BJ (cell line): Measurements from ENCODE around the gene ROPN1B. TPM values are rescaled to one million over a fixed set of nuclear protein-coding genes. Genes with fewer than 3 reads are reported as not detected.
"Not testable (repeated sequence)": the region's sequence is repeated elsewhere in the genome, so short reads cannot be mapped to it uniquely, and the experiment has no call there.

Source experiments
- CTCF ChIA-PET: fragments of 350-600 bp; formaldehyde crosslinking; extraction: SDS; loops from one replicate; lab custom pipeline; 2021; ENCODE audit warnings: antibody characterized with exemption, inconsistent platforms; lab: Yijun Ruan, JAX
- POLR2A ChIA-PET: fragments of 300-600 bp; sonication (Branson Sonifier 250); formaldehyde crosslinking; extraction: SDS; loops from one replicate; lab custom pipeline; 2021; ENCODE audit warnings: antibody characterized with exemption; lab: Charles Lee
- DNase-seq: peaks from one replicate; pipeline ENCODE4 v3.0.0-alpha.2; 2011; ENCODE audit warnings: low read depth
- H3K27me3 ChIP-seq: 2 replicates; pipeline ENCODE4 v1.6.0; 2011; ENCODE audit warnings: low read length; ENCODE audit not compliant: control insufficient read depth, insufficient read depth
- H3K36me3 ChIP-seq: 2 replicates; pipeline ENCODE4 v1.5.1; 2011; ENCODE audit warnings: low read length; ENCODE audit not compliant: control insufficient read depth, insufficient read depth
- H3K4me3 ChIP-seq: 2 replicates; pipeline ENCODE4 v1.5.1; 2011; ENCODE audit warnings: low read depth, mild to moderate bottlenecking, control low read depth, low read length
- CTCF ChIP-seq: IDR thresholded peaks from 2 replicates; pipeline ENCODE4 v1.5.1; 2011; ENCODE audit warnings: low read depth, mild to moderate bottlenecking, control low read depth, inconsistent platforms, low read length, moderate library complexity; ENCODE audit not compliant: insufficient read depth
- polyA plus RNA-seq: library from polyadenylated mRNA; depleted of rRNA; stranded (reverse); fragments of >200 nt; gene quantifications from 2 replicates; pipeline ENCODE4 v1.2.3, GENCODE V29; 2011

ROPN1B gene
- polyA plus RNA-seq, 1 experiment, result not detected

GRCh38 chr3:125971997-125972944 is 3.3 kb downstream of the ROPN1B start:
- CTCF ChIA-PET, result interaction anchor here (0.9 to 1.5 kb wide), 4 partner anchors 42 to 161 kb away, joined by 3 to 4 read pairs (median 3); partner anchors contain the start of gene SLC41A3
- POLR2A ChIA-PET, H3K36me3 ChIP-seq, DNase-seq: not testable (repeated sequence)
- peak; percentile 69 for TF ChIP-seq CTCF
- peaks cover 15% of the 10 kb centered on the region for H3K27me3 ChIP-seq
- peak overlapping the region; percentile 29 for H3K4me3 ChIP-seq

GRCh38 chr3:125975245-125976002 is 6.4 kb downstream of the ROPN1B start:
- H3K27me3 ChIP-seq, H3K36me3 ChIP-seq, POLR2A ChIA-PET, DNase-seq, CTCF ChIA-PET, H3K4me3 ChIP-seq: not testable (repeated sequence)

- POLR2A ChIA-PET, H3K4me3 ChIP-seq, CTCF ChIA-PET, DNase-seq, H3K36me3 ChIP-seq, H3K27me3 ChIP-seq: not testable (repeated sequence)
Measured at GRCh38 chr3:125976003-125976390, 7.0 kb downstream of the ROPN1B start.

GRCh38 chr3:125977104-125977503 is 8.1 kb downstream of the ROPN1B start:
- POLR2A ChIA-PET, H3K4me3 ChIP-seq, DNase-seq, H3K36me3 ChIP-seq, H3K27me3 ChIP-seq, CTCF ChIA-PET: not testable (repeated sequence)

- H3K36me3 ChIP-seq, CTCF ChIA-PET, DNase-seq, H3K4me3 ChIP-seq, POLR2A ChIA-PET, H3K27me3 ChIP-seq: not testable (repeated sequence)
Measured at GRCh38 chr3:125984951-125985350, 16.0 kb downstream of the ROPN1B start.

GRCh38 chr3:125990253-125990970 is 21.4 kb downstream of the ROPN1B start:
- CTCF ChIA-PET, result no interaction called here
- H3K4me3 ChIP-seq, result peak overlapping the region; percentile 51
- no peaks in the 10 kb centered on the region for H3K36me3 ChIP-seq
- DNase-seq, result peak; percentile 35
- POLR2A ChIA-PET, result no interaction called here
- TF ChIP-seq CTCF, result no peak
- peaks cover 4% of the 10 kb centered on the region; the same call in 1 of the 2 replicates for H3K27me3 ChIP-seq

GRCh38 chr3:125996751-125997150 is 27.8 kb downstream of the ROPN1B start:
- H3K36me3 ChIP-seq, POLR2A ChIA-PET: not testable (repeated sequence)
- CTCF ChIA-PET, result interaction anchor here (0.6 kb wide), 1 partner anchor 188 kb away, joined by 3 read pairs; no protein-coding TSS in a partner anchor

More at GRCh38 chr3:125996751-125997150, 27.8 kb downstream of the ROPN1B start:
- DNase-seq, H3K4me3 ChIP-seq, H3K27me3 ChIP-seq: not testable (repeated sequence)
